ENCODE data around the gene LMAN1. TPM values are rescaled to one million over a fixed set of nuclear protein-coding genes. Genes with fewer than 3 reads are reported as not detected.

Gene LMAN1
- total RNA-seq, 1 donor from 2014 or later: 123 TPM

DNA sequence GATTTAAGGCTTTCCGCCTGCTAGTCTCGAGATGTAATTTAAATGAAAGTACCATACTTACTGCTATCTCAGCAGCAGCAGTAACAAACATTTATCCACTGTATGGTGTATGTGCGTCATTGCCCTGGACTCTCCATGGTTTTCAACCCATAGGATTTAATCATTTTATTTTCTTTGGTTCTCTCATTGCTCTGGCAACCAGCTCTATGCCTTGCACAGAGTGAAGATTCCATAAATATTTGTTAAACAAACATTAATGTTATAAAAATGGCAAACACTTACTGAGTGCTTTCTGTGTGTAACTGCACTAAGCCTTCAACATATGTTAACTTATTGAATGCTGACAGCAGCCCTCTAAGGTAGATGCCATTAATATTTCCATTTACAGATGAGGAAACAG is 1.3 kb upstream of the LMAN1 start:
- Histone ChIP-seq H3K27me3 (ENCODE audit: insufficient read depth, low read length) (peaks cover 4% of the 10 kb centered on the region), H3K4me3 (ENCODE audit: insufficient read depth, low read depth, low read length) (no peak overlapping the region), H3K27ac (ENCODE audit: low read depth, low read length) (no peak overlapping the region), H3K4me2 (ENCODE audit: low read length) (no peak overlapping the region), H3K9me3 (ENCODE audit: insufficient read depth, low read depth, low read length) (no peaks in the 10 kb centered on the region), H3K9ac (ENCODE audit: low read length) (no peak overlapping the region), H3K36me3 (ENCODE audit: insufficient read depth, low read length) (peaks cover 4% of the 10 kb centered on the region), H3K4me1 (ENCODE audit: insufficient read depth, low read length) (peaks cover 12% of the 10 kb centered on the region), H3K79me2 (ENCODE audit: insufficient read depth, low read length) (peaks cover 42% of the 10 kb centered on the region), H4K20me1 (ENCODE audit: insufficient read depth, low read length) (peaks cover 28% of the 10 kb centered on the region), H2AFZ (ENCODE audit: low read depth, low read length) (no peak overlapping the region)
- Mint-ChIP-seq H3K27me3 (ENCODE audit: low read depth, unreplicated experiment) (peaks cover 2% of the 10 kb centered on the region), H3K9me3 (ENCODE audit: unreplicated experiment) (no peaks in the 10 kb centered on the region), H3K4me3 (ENCODE audit: unreplicated experiment) (no peak overlapping the region), H3K4me1 (ENCODE audit: low read depth, unreplicated experiment) (peaks cover 11% of the 10 kb centered on the region), H3K27ac (ENCODE audit: unreplicated experiment) (no peak overlapping the region), H3K36me3 (ENCODE audit: low read depth, unreplicated experiment) (no peaks in the 10 kb centered on the region)
- TF ChIP-seq CTCF (IDR thresholded peaks at IDR 0.05; ENCODE audit: insufficient read depth, low read depth, low read length): no peak
- no peak for TF ChIP-seq EZH2 (IDR thresholded peaks at IDR 0.05; ENCODE audit: insufficient read depth, low read length)
- no peak for FAIRE-seq
- DNase-seq (ENCODE audit: low read depth): no peak

GRCh38 chr18:59359576-59359952 is 499 bp upstream of the LMAN1 start:
- Histone ChIP-seq H3K27ac (ENCODE audit: low read depth, low read length) (no peak overlapping the region), H3K4me2 (ENCODE audit: low read length) (peak overlapping the region; percentile 91), H4K20me1 (ENCODE audit: insufficient read depth, low read length) (peaks cover 36% of the 10 kb centered on the region), H3K36me3 (ENCODE audit: insufficient read depth, low read length) (peaks cover 13% of the 10 kb centered on the region), H3K79me2 (ENCODE audit: insufficient read depth, low read length) (peaks cover 49% of the 10 kb centered on the region), H2AFZ (ENCODE audit: low read depth, low read length) (peak overlapping the region; percentile 81), H3K4me1 (ENCODE audit: insufficient read depth, low read length) (peaks cover 12% of the 10 kb centered on the region), H3K9ac (ENCODE audit: low read length) (peak overlapping the region; percentile 100), H3K9me3 (ENCODE audit: insufficient read depth, low read depth, low read length) (no peaks in the 10 kb centered on the region), H3K4me3 (ENCODE audit: insufficient read depth, low read depth, low read length) (peak overlapping the region; percentile 96), H3K27me3 (ENCODE audit: insufficient read depth, low read length) (peaks cover 2% of the 10 kb centered on the region)
- TF ChIP-seq EZH2 (IDR thresholded peaks at IDR 0.05; ENCODE audit: insufficient read depth, low read length): no peak
- no peaks in the 10 kb centered on the region for H3K9me3 Mint-ChIP-seq (ENCODE audit: unreplicated experiment)
- peaks cover 3% of the 10 kb centered on the region for H3K36me3 Mint-ChIP-seq (ENCODE audit: low read depth, unreplicated experiment)
- peak overlapping the region; percentile 78 for H3K4me3 Mint-ChIP-seq (ENCODE audit: unreplicated experiment)
- peaks cover 2% of the 10 kb centered on the region for H3K27me3 Mint-ChIP-seq (ENCODE audit: low read depth, unreplicated experiment)
- DNase-seq (ENCODE audit: low read depth) (no peak), FAIRE-seq (no peak)
- H3K27ac Mint-ChIP-seq (ENCODE audit: unreplicated experiment): no peak overlapping the region
- H3K4me1 Mint-ChIP-seq (ENCODE audit: low read depth, unreplicated experiment): peaks cover 14% of the 10 kb centered on the region

DNA sequence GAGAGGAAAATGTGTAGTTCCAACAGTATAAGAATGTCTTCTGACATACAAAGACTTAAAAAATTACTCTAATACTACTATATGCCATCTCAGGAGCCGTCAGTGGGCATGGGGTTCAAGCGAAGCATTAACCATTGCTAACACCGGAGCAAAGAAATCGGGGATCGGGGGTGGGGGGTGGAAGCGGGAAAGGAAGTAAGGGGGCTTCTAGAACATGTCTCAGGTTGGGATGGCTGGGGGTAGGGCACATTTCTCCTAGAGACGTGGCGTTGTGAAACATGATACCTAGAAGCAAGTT is 702 bp downstream of the LMAN1 start:
- H3K27me3 ChIP-seq (ENCODE audit: insufficient read depth, low read length): no peaks in the 10 kb centered on the region
- Mint-ChIP-seq H3K27me3 (ENCODE audit: low read depth, unreplicated experiment) (peaks cover 2% of the 10 kb centered on the region), H3K4me1 (ENCODE audit: low read depth, unreplicated experiment) (peaks cover 15% of the 10 kb centered on the region), H3K27ac (ENCODE audit: unreplicated experiment) (peak overlapping the region; percentile 98), H3K36me3 (ENCODE audit: low read depth, unreplicated experiment) (peaks cover 3% of the 10 kb centered on the region), H3K9me3 (ENCODE audit: unreplicated experiment) (no peaks in the 10 kb centered on the region), H3K4me3 (ENCODE audit: unreplicated experiment) (peak overlapping the region; percentile 98)
- H3K4me2 ChIP-seq (ENCODE audit: low read length): peak overlapping the region; percentile 91
- H3K4me1 ChIP-seq (ENCODE audit: insufficient read depth, low read length): peaks cover 12% of the 10 kb centered on the region
- peak overlapping the region; percentile 83 for H2AFZ ChIP-seq (ENCODE audit: low read depth, low read length)
- H3K27ac ChIP-seq (ENCODE audit: low read depth, low read length): peak overlapping the region; percentile 98
- H3K36me3 ChIP-seq (ENCODE audit: insufficient read depth, low read length): peaks cover 23% of the 10 kb centered on the region
- no peaks in the 10 kb centered on the region for H3K9me3 ChIP-seq (ENCODE audit: insufficient read depth, low read depth, low read length)
- DNase-seq (ENCODE audit: low read depth) (peak; percentile 82), FAIRE-seq (no peak)
- H3K4me3 ChIP-seq (ENCODE audit: insufficient read depth, low read depth, low read length): peak overlapping the region; percentile 96
- TF ChIP-seq EZH2 (IDR thresholded peaks at IDR 0.05; ENCODE audit: insufficient read depth, low read length) (no peak), CTCF (IDR thresholded peaks at IDR 0.05; ENCODE audit: insufficient read depth, low read depth, low read length) (no peak)
- peaks cover 59% of the 10 kb centered on the region for H3K79me2 ChIP-seq (ENCODE audit: insufficient read depth, low read length)
- peak overlapping the region; percentile 100 for H3K9ac ChIP-seq (ENCODE audit: low read length)
- peaks cover 40% of the 10 kb centered on the region for H4K20me1 ChIP-seq (ENCODE audit: insufficient read depth, low read length)
